IPS DF 19.7 (cell line): Measurements from ENCODE around the gene MTMR1.

Experiments
- DNase-seq: peaks from one replicate; pipeline ENCODE4 v3.0.0-alpha.2; 2013; ENCODE audit warnings: low read depth, low spot score

MTMR1 gene

DNA sequence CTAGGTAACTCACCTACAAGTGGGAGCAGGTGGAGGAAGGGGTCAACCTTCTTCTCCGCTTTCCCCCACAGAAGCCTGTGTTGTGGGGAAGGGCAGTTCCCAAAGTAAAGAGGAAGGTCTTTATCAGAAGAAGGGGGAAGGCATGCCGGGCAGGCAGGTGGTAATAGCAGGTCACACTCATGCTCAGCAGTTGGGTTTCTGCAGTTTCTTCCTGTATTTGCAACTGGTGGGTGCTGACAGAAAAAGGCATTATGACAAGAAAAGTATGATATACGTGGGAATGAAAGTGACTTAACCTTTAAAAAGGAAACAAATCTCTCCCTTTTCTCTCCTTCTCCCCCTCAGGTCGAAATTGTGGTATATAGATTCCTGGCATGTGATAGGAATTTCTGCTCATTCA, 3.7 kb downstream of the MTMR1 start:
- no peak for DNase-seq

DNA sequence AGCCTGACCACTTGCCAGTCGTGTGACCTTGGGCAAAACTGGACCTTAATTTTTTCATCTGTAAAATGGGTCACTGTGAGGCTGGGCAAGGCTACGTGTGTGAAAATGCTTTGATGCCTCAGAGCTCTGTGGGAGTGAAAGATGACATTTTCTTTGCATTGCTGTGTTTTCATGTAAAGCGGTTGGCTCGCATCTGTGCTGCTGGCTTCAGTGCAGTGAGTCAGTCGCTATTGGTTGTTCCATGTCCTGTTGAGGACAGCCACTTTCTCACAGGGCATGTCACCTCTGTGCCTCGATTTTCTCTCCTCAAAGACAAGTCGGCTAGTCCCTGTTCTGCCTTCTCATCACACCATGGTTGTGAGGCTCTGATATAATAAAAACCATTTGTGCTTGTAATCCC, 4.4 kb downstream of the MTMR1 start:
- DNase-seq: no peak

DNA sequence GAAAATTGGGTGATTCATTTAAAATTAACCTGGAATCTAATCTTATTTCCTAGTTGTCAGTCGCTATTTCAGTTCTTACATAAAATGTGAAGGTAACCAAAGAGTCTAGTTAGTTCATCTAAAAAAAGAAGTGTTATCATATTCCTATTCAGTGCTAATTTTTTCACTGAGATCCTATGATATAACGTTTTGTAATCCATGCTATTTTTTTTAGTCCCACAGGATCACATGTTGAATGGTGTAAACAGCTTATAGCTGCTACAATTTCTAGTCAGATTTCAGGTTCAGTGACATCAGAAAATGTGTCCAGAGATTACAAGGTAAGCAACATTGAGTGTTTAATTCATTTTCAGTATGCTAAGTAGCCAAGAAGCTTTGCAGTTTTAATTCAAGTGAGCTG, 5.8 kb downstream of the MTMR1 start:
- DNase-seq: no peak

DNA sequence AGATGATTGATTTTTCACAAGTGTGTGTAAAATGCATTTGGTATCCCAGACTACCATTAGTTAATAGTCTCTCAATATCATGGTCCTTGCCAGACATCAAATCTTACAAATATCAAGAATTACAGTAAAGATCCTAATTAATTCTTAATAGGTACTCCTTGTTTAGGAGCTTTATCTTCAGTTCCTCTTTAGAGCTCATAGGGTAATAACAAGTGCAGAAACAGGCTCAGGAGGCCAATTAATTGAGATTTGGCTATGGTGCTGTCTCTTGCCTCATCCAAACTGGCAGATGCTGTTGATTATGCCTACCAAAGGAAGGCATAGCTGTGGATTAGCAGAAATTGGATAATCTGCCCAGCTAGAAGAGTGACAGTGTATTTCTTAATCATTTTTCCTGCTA, 6.9 kb downstream of the MTMR1 start:
- DNase-seq: no peak

DNA sequence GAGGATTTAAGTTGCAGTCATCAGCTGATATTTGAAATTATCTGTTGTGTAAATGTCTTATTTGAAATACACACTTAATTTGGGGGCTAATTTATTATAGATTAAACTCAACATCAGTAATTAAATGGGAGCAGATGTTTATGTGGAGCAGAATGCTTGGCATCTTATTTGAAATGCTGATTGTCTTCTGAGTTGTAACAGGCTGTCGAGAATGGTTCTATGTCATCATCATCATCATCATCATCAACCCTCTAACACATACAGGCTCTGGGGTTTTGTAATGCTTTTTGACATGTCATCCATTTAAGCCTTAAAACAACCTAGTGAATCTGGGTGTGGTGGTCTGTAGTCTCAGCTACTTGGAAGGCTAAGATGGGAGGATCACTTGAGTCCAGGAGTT, 8.2 kb downstream of the MTMR1 start:
- no peak for DNase-seq

DNA sequence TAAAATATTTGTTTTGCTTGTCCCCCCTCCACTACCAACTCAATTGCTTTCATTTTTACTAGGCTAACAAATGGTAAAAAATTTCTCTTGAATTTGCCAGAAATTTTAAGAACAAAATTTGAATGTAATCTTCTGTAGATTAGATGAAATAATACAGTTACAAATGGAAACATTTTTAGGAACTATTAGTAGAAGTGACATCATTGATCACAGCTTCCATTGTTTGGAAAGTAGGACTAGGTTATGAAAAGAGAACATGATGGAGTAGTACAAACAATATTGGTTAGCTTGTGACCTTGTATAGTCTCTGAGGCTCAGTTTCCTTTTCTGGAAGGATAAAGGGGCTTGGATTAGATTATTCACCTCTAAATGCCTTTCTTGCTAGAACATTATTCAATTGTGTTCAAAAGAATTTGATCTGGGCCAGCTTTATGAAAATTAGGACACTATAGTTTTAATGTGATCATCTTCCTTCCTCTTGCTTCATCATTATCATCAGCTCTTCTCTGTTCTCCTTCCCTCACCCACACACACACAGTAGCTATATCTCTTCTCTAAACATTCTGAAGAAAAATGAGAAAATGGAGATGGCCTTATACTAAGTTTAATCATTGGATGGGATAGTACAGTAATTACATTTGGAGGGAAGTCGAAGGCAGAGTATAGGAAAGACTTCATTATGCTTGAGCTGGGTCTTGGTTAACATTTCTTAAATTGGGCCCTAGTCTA, 9.9 kb downstream of the MTMR1 start:
- DNase-seq: no peak

DNA sequence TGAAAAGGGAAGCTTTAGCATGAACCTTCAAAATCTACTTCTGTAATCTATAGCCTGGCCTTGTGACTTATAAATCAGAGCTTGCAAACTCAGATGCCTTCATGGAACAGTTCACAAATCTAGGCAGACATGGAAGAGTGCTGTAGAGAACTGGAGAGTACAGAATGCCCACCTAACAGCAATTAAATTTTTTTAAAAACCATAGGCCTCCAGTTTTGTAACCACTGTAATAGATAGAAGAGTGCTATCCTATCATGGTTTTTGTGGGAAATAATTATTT, 10.4 kb downstream of the MTMR1 start:
- DNase-seq: no peak

DNA sequence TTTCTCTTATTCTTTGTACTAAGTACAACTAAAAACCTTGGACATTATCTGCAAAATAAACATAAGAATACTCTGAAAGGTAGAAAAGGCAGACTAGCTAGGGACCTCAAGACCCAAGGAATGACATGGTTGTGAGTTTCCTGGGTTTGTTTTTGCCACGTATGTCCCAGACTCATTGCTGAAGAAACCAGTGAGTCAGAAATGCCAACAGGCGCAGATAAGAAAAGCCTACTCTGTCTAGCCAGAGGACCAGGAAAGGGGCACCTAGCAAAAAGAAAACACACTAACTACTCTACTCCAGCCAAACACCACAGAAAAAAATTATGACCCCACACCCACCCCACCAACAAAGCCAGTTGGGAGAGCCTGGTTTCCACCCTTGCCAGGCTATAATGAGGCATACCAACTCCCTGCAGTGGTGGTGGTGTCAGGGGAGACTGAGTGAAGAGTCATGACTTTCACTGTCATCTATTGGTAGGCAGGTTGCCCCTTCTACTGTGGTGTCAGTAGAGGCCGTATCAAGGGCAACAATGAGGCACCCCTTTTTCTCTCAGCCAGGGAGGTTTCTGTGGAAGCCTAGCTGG, 10.9 kb downstream of the MTMR1 start:
- DNase-seq: no peak

DNA sequence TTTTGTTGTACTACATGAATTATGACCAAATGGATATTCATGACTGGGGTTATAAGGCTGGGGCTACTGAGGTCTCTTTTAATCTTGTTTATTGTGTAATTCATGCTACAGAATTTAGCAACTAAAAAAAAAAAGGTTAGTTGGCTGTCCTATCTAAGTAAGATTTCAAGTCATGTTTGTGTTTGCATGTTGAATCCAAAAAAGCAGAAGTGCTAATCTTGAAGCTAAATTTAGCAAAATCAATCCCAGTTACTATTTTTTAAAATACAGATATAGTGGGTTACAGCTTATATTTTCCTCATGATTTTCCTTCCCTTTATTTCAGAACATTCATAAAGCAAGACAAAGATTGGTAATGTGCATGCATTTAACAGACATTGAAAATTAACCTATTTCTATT, 19.4 kb downstream of the MTMR1 start:
- DNase-seq: no peak

DNA sequence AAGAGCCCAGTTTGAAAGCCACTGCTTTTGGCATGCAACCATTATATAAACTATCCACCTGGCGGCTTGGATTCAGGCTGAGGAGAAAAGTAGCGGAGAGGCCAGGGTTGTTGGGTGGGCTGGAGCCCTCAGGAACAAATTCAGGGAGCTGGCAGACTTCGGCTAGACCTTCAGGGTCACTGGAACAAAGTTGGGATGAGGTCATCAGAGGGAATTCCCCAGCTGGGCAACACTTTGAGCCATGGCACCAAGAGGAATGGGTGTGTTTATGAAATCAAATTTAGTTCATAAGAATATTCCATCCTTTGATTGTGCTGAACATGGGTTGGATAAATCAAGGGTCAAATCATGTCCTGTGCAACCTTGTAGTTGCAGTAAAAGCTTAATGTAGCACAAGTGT, 22.0 kb downstream of the MTMR1 start:
- DNase-seq: no peak

DNA sequence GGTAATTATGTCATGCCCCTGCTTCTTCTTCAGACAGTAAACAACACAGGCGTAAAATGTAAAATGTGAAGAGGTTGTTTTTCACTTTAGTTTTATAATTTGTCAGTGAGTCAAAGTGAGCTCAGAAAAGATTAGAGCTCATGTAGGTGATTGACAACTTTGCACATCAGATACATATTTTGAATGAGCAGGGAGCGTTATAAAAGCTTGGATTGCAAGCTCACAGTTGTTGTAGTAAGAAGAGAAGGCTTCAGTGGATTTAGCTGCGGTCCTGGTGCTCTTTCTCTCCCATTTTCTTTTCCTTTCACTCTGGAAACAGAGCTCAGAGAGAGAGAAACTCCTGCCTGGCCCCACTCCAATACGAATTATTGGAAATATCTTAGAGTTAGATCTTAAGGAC, 26.4 kb downstream of the MTMR1 start:
- DNase-seq: no peak

DNA sequence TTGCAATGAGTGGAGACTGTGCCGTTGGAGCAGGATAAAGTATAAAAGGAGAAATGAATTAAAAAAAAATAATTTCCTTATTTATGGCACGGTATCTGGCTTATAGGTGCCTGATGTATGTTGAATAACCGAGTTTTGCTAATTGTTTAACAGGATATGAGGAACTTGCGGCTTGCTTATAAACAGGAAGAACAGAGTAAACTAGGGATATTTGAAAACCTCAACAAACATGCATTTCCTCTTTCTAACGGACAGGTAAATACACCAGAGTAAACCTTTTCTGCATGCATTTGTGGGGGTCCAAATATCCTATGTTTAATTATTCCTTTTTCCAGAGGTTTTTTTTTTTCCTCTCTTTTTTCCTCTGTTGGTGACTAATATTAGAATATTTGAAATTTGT, 36.8 kb downstream of the MTMR1 start:
- DNase-seq: no peak

DNA sequence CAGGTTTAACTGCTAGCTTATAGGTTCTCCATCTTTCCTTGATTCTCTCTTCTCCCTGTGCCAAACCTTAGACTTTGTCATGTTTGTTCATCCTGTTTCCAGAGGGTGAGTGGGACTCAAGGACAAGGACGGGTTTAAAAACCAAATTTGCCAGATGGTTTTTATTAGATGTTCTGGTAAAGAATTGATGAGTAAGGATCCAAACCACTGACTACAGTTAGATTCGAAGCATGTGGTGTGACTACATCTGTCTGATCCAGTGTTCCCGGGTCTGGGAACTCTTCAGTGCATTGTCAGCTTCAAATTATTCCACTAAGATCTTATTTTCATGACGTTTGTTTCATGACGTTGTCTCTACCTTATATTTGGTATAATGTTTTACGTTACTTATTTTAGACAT, 37.5 kb downstream of the MTMR1 start:
- no peak for DNase-seq

DNA sequence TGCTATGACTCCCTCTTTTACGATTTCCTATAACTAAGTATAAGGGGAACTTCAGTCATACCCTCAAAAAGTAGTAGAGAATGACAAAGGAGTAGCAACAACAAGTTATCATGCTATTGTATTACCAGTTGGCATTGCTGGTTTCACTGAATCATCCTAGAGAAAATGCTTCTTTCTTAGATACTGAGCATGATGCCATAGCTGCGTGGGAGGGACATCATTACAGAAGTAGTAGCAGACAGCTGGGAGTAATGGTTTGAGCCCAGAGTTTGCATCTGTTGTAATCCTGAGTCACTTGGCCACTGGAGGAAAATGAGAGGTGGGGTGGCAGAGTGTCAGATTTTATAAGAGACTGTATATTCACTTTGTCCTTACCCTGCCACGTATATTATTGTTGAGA, 38.6 kb downstream of the MTMR1 start:
- no peak for DNase-seq

DNA sequence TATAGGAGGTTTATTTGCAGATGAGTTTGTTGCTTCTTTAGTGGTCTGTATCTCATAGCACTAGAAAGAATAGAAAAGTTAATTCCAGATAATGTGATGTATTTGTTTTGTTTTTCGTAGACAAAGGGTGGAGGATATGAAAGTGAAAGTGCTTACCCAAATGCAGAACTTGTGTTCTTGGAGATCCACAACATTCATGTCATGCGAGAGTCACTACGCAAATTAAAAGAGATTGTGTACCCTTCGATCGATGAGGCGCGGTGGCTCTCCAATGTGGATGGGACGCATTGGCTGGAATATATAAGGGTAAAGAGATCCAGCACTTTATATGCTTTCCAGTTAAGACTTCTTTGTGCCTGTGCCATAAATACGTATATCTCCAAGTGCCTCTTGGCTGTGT, 43.3 kb downstream of the MTMR1 start:
- no peak for DNase-seq

DNA sequence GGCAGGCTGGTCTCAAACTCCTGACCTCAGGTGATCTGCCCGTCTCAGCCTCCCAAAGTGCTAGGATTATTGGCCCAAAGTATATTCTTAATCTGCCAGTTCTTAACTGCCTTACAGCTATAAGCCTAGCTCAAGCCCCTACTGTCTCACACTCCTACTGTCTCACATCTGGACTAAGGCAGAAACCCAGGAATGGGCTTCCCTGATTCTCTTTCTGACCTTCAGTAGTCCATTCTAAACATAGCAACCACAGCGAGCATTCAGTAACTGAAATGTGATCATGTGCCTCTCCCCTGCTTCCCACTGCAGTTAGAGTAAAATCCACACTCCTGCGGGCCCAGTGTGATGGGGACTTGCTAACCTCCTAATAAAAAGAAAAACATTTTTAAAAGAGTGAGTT, 58.9 kb downstream of the MTMR1 start:
- no peak for DNase-seq

DNA sequence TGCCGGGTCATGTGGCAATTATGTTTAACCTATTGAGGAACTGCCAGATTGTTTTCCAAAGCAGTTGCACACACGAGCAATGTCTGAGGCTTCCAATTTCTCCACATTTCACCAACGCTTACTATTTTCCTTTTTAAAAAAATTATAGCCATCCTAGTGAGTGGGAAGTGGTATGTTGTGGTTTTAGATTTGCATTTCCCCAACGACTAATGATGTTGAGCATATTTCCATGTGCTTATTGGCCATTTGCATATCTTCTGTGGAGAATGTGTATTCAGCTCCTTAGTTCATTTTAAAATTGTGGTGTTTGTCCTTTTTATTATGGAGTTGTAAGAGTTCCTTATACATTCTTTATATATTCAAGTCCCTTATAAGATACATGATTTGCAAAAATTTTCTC, 60.2 kb downstream of the MTMR1 start:
- DNase-seq: no peak

DNA sequence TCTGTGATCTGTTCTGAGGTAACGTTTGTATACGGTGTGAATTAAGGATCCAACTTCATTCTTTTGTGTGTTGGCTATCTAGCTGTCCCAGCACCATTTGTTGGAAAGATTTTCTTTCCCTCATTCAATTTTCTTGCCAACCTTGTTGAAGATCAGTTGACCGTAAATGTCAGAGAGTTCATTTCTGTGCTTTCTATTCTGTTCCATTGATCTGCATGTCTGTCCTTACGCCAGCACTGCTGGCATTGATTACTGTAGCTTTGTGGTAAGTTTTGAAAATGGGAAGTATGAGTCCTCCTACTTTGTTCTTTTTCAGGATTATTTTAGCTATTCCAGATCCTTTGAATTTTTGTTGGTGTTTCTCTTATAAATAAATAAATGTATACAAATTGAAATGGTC, 60.8 kb downstream of the MTMR1 start:
- no peak for DNase-seq

DNA sequence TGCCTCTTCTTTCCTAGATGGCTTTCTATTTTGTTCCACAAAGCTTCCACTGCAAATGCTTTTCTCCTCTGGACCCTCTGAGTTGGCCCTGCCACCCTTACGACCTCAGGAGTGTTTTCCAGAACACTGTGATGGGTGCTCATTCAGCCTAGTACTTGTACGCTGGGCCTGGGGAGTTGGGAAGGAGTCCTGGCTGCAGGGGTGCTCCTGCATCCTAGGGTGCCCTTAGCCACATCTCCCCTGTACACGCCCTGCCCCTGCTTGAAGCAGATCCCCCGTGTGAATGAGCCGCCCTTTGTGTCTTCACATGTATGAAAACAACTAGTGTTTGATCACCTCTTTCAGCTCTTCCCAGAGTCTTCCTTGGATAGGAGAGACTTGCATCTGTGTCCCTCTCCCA, 64.2 kb downstream of the MTMR1 start:
- DNase-seq: no peak

DNA sequence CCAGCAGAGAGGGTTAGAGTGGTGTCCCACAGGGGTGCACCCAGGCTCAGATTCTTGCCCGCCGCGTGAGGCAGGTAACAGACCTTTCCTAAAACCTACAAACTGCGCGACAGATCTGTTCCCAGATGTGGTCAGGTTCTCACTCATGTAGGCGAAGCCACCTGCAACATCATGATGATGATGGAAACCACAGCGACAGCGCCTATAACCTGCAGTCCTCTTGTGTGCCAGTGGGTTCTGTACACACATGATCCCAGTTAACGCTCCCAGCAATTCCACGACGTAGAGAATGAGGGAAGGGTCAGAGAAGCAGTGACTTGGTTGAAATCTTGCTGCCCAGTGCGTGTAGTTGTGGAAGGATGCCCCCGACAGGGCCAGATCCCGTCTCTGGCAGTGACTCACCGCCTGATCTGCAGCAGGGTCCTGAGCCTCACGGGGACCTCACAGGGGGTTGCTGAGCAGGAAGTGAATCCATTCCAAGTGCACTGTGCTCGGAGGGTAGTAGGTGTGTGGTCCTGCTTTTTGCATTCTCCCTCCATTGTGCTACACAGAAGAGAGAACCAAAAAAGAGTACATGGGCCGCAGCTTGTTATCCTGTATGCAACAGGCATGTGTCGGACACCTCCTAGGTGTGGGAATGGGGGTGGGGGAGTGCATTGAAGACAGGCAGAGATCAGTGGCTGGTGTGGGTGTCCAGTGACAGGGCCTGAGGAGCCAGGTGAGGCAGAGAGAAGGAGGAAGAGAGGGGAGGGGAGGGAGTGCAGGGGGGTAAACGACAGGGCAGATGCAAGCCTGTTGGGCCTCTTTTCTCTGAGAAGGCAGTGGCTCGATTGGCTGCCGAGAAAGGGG, 66.6 kb downstream of the MTMR1 start:
- no peak for DNase-seq

DNA sequence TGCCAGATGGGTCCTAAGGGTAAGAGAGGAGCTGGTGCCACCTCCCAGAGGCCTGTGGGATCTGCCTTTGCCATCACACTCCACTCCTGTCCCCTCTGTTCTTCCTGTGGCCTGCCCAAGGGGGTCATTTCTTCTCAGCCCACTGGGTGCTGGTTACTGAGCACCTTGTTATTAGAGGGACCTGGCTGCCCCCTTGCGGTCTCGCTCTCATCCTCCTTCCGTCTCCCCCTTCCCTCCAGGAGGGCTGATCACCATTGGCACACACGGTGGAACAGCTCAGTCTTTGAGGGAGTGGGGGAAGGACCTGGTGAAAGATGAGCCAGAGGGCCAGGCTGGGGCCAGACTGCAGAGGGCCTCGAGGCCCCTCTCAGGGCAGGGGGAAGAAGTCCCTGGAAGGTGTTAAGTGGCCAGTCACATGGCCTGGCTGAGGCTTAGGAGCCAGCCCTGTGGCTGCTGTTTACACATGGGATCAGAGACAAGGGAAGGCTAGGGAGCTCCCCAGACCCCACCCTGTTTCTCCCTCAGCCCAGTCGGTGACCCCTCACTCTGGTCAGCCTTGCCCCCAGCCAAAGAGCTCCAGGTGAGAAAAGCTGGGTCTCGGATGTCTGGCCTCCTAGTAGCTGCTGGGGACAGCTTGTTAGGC, 68.1 kb downstream of the MTMR1 start:
- no peak for DNase-seq

DNA sequence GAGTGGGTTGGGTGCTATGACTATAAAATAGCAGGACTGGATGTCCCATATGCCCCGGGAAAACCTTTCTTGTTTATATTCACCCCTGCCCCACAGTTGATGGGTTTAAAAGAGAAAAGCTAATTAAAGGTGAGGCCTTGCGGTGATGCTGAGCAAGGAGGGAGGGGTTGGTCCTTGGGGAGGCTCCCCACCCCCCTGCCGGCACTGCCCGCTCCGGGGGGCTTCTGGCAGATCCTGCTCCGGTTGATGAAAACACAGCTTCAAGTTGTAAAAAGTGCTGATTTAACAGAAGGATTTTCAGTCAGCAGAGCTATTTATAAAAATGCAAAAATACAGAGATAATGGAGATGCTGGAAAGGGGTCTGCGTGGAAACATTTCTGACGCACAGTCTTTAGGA, 68.6 kb downstream of the MTMR1 start:
- no peak for DNase-seq
